ENCODE measurements around the gene CD101. TPM values are rescaled to one million over a fixed set of nuclear protein-coding genes. Genes with fewer than 3 reads are reported as not detected.

CD101 gene
- total RNA-seq, 1 donor from 2014 or later, result 0.38 TPM

DNA sequence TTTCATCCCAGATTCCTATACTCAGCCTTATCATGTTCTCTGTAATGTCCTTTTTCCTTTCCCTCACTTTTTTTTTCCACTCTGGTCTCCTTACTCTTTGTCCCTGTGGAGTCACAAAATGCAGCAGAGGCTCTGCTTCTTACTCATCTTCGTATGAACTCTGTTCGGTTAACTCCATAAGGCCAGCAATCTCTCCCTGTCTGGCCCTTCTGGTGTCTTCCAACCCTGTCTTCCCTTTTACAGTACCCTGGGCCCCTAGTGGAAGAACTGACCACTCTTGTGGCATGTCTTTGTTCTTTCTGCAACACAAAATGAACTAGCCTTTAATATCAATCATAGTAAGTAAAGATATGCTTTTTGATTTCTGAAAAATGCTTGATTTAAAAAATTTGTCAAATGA is 7.1 kb downstream of the CD101 start:
- intact Hi-C loops (cut with DNase I), result no loop called here
- ATAC-seq (peak; percentile 39), DNase-seq (ENCODE audit: missing footprints) (no peak)

DNA sequence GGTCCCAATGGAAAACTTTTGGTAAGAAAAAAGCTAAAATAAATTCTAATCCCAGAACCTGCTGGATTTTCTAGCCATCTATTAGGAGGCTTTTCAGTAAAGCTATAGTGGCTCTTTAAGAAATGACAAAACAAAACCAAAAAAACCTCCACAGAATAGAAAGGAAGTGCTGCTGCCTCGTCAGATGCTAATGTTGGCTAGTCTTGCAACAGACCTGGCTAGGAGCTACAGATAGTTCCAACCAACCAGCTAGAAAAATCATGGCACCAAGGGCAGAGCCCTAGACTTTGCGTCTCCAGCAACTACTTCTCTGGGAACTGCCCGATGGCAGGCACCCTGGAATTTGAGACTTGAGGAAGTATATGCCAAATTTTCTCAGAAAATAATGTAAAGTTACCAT is 7.6 kb downstream of the CD101 start:
- intact Hi-C loops (cut with DNase I), result no loop called here
- no peak for DNase-seq (ENCODE audit: missing footprints)
- ATAC-seq, result no peak

DNA sequence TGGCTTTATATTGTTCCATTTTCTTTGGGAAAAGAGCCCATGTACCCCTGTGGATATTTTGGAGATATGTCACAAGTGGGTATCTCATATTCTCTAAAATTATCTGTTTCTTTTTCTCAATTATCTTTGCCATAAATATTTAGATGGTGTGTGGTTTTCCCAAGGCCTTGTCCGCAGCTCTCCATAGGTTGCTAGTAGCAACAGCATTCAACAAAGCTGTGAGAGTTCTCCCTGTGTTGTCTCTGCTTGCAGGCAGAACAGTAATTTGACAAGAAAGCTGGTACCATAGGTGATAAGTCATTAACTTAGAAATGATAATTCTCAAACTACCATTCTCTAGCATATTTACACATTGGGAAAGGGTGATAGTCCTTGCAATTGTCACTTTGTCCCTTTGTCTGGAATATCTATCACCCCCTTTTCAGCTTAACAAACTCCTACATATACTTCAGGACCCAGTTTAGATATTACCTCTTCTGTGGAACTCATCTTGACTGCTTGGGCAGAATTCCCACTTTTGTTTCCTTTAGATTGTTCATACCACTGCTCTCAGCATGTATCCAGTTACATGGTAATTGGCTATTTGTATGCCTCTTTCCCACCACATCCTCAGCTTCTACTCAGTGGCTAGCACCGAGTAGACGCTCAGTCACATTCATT is 8.9 kb downstream of the CD101 start:
- DNase-seq (ENCODE audit: missing footprints) (no peak), ATAC-seq (no peak)
- intact Hi-C loops (cut with DNase I), result no loop called here

DNA sequence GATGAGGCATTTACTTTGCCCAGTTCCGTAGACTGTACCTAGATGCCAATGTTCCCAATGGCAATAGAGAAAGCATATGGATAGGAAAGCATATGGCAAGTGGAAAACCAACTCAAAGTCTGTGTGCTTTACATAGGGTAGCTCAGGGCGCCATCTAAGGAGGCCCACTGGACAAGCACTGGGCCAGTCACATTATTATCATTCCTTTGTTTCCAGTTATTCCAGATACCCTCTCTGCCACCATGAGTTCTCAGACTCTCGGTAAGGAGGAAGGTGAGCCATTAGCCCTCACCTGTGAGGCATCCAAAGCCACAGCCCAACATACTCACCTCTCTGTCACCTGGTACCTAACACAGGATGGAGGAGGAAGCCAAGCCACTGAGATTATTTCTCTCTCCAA is 9.8 kb downstream of the CD101 start:
- intact Hi-C loops (cut with DNase I), result no loop called here
- ATAC-seq, result no peak
- DNase-seq (ENCODE audit: missing footprints), result no peak

DNA sequence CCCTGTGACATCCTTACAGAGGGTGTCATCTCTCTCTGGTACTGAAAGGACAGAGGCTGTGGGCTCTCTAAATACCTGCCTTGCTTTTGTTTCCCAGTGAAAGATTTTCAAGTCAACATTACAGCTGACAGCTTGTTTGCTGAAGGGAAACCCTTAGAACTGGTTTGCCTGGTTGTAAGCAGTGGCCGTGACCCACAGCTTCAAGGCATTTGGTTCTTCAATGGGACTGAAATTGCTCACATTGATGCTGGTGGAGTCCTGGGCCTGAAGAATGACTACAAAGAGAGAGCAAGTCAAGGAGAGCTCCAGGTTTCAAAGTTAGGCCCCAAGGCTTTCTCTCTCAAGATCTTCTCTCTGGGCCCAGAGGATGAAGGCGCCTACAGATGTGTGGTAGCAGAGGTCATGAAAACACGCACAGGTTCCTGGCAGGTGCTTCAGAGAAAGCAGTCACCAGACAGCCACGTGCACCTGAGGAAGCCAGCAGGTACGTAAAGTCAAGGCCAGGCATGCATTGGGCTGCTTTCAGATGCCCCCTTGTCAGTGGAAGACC is 11.8 kb downstream of the CD101 start:
- no peak for DNase-seq (ENCODE audit: missing footprints)
- intact Hi-C loops (cut with DNase I), result no loop called here
- ATAC-seq, result no peak

DNA sequence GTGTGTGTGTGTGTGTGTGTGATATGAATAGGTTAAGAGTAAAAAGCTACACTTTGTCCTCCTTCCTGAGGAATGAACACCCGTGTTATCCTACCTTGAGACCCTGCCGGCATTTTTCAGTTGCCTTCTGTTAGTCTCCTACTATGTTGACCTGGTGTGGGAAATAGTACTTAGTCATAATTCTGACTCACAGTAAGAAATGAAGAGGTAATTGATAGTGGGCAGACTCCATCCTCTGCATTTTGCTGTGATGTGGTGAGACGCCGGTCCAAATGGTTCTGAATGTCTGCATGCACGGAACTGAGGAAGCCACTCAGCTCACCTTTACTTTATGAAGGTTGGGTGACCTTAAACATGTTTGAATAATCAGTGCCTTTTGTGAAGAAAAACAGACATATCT is 12.6 kb downstream of the CD101 start:
- ATAC-seq (no peak), DNase-seq (ENCODE audit: missing footprints) (no peak)
- intact Hi-C loops (cut with DNase I), result no loop called here

DNA sequence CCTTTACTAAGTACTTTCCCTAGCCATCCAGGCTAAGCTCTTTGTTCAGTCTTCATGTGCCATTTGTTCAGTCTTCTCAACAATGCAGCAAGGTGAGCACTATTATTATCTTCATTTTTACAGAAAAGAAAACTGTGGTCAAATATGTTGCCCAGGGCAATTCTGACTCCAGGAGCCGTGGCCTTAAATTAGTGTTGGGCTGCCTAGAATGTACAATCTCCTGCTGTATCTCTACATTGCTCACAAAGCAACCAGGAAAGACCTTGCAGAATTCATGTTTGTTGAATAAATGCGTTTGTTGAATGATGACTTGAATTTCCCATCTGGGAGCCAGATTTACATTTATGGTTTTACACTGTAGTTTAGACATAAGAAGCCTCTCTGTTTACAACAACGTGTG is 14.2 kb downstream of the CD101 start:
- ATAC-seq (no peak), DNase-seq (ENCODE audit: missing footprints) (no peak)
- intact Hi-C loops (cut with DNase I), result no loop called here

DNA sequence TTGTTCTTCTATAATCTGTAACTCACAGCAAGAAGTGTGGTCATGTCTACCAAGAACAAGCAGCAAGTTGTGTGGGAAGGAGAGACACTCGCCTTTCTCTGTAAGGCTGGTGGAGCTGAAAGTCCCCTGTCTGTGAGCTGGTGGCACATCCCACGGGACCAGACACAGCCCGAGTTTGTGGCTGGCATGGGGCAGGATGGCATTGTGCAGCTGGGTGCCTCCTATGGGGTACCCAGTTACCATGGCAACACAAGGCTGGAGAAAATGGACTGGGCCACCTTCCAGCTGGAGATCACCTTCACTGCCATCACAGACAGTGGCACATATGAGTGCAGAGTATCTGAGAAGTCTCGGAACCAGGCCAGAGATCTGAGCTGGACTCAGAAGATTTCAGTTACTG is 15.5 kb downstream of the CD101 start:
- intact Hi-C loops (cut with DNase I), result no loop called here
- ATAC-seq (peak; percentile 13), DNase-seq (ENCODE audit: missing footprints) (no peak)

DNA sequence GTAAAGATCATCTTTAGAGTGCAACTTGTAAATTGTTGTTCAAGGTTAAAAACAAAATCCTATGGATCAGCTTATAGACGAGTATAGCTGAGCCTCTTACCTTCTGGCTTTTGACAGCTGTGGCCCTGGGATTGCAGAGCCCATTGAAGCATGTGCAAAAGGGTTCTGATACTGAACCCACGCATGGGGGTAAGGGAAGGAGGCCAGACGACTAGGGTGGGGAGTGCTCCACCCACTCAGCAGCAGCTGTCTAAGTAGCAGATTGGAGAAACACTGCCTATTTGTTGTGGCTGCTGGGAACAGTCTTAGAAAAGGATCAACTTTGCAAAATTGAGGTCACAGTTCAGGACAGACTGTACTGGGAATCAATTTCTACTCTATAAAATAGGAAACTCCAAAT is 16.1 kb downstream of the CD101 start:
- intact Hi-C loops (cut with DNase I), result no loop called here
- ATAC-seq (peak; percentile 87), DNase-seq (ENCODE audit: missing footprints) (peak; percentile 65)

DNA sequence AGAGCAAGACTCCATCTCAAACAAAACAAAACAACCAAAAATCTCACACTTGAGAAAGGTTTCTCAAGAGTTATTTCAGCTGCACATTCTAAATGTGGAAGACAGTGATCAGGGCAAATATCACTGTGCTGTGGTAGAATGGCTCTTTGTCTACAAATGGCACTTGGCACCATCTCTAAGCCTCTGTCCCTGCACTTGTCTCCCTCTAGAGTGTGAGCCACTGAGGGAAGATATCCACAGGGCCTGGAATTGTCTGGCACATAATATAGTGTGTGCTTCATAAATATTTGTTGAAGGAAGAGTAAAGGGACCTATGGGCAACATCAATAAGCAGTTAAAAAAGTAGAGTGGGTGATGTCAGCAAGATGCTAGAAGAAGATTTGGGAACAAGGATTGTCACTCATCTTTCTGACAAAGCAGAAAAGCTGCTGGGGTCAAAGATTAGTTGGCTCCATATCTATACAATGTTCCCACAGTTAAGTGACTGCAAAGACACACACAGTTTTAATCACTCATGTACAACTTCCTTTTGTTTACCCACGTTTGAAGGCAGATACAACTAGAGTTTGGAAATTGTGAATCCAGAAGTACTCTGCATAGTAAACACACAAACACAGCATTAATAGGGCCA is 19.1 kb downstream of the CD101 start:
- DNase-seq (ENCODE audit: missing footprints) (no peak), ATAC-seq (no peak)
- intact Hi-C loops (cut with DNase I), result no loop called here

DNA sequence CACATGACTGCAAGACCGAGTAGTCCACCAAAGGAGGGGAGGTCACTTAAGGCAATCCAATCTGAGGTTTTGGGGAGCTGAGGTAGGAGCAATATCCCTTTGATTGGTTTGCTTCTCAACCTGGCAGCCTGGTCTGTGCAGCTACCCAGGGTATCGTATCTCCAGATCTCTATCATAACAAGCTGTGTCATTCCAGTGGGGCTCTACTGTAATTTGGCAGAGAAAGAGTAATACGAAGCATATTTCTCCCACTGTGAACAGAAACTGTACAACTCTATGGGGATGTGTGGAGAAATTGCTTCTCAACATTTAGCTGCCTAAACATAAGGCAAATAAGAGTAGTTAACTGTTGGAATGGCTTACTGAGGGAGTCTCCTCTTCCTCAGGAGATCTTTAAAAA is 20.6 kb downstream of the CD101 start:
- ATAC-seq, result no peak
- no peak for DNase-seq (ENCODE audit: missing footprints)
- intact Hi-C loops (cut with DNase I), result no loop called here

DNA sequence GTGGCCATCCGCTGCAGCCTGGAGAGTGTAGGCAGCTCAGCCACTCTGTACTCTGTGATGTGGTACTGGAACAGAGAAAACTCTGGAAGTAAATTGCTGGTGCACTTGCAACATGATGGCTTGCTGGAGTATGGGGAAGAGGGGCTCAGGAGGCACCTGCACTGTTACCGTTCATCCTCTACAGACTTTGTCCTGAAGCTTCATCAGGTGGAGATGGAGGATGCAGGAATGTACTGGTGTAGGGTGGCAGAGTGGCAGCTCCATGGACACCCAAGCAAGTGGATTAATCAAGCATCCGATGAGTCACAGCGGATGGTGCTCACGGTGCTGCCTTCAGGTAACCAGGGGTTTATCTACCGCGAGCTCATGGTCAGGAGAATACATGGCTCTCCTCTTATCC is 24.0 kb downstream of the CD101 start:
- intact Hi-C loops (cut with DNase I), result no loop called here
- ATAC-seq, result no peak

DNA sequence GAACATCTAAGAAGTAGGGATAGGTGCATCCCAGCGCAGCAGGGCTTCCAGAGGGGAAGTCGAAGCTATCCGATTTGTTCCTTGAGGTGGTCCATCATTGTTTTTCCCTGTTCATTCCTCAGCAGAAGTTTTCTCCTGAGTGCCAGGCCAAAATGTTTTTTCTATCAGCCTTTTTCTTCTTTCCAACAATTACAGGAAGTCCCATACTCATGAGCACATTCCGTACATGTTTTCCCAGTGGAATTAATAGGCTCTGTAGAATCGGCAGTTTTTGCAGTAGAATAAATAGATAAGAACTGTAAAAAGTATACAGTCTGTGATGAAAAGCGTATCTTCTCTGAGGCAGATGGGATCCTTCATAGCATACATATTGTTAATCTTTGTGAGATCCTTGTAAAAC is 24.8 kb downstream of the CD101 start:
- ATAC-seq (no peak), DNase-seq (ENCODE audit: missing footprints) (no peak)
- intact Hi-C loops (cut with DNase I), result no loop called here

More for the DNA sequence above, 24.0 kb downstream of the CD101 start:
- DNase-seq (ENCODE audit: missing footprints), result no peak

DNA sequence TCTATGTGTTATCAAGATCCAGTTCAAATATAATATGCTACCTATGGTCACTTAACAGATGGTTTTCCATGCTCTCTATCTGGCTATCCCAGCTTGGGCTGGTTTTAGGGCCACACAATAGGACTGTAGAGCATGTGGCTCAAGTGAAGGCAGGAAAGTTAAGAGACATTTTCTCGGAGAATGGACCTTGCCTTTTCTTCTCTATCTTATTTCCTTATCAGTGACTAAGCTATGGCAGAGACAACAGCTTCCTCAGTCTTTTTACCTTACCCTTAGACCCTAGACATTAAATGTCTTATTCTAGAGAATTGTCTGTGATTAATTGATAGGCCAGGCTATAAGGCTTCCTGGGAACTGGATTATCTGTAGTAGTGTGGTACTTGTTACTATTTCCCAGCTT is 28.1 kb downstream of the CD101 start:
- ATAC-seq, result no peak
- intact Hi-C loops (cut with DNase I), result no loop called here
- DNase-seq (ENCODE audit: missing footprints), result no peak

DNA sequence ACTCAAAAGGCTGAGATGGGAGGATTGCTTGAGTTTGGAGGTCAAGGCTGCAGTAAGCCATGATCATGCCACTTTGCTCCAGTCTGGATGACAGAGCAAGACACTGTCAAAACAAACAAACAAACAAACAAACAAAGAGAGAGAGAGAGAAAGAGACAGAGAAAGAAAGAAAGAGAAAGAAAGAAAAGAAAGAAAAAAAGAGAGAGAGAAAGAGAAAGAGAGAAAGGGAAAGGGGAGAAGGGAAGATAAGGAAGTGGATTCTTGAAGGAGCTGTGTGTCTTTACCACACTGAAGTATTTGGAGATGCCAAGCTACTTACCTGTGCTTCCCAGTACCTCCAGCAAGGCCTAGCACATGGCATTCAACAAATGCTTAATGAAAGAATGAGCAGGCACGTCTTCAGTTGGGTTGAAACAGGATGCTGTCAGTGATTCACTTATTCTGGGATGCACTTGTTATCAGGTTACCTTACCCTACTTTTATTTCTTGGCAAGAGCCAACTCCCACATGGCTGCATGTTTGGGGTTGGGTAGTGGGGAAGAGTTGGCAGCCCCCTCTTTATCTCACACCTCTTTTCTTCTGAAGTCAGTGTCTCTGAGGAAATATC is 28.8 kb downstream of the CD101 start:
- ATAC-seq, result no peak
- no peak for DNase-seq (ENCODE audit: missing footprints)
- intact Hi-C loops (cut with DNase I), result no loop called here

DNA sequence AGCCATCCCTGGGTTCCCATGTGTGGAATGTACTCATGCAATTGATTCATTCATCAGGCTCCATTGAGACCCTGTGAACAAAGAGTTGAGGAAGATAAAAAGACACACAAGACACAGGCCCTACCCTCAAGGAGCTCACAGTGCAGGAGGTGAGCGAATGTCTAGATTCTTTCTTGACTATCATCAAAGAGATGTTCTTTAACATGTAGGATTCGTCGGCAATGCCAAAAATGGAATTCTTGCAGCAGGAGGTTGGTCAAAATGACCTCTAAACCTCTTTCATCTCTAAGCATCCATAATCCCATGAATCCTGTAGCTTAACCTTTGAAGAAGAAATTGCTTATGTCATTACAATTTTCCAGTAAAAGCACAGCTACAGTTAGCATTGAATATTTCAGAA is 30.7 kb downstream of the CD101 start:
- intact Hi-C loops (cut with DNase I), result no loop called here
- DNase-seq (ENCODE audit: missing footprints) (no peak), ATAC-seq (no peak)

DNA sequence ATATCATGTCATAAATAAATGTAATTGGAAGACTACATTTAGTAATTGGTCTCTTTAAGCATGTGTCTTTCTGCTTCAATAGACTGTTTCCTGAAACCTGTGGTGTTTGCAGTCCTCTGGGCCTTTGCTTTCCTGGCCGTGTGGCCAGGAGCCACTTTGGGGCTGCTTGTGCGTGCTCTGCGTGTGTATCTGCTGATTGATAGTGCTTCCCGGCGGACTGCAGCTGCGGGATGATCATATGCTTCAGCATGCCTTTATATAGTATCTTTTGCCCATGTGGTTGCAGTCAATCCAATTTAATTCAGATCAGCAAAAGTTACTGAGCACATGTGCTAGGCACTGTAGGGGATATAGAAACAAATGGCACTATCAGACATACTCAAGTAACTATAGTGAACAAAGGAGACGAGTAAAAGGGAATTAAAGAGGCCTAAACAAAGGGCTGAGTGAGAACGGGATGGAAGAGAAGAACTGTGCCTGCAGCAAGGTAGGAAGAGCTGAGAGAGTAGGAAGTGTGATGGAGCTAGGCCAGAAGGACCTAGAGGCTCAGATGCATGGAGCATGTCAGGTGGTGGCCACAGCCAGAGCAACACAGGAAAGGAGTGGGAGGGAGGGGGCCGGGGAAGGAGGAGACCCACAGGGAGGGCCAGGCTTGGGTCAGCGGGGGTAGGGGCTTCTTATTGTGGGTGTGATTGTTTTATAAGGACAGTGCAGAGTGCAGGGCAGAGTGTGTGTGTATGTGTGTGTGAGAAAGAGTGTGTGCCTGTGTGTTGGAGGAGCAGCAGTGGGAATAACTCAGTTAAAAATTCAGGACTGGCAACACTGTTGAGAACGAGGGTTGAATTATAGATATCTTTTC is 31.4 kb downstream of the CD101 start:
- intact Hi-C loops (cut with DNase I), result no loop called here
- ATAC-seq, result no peak
- DNase-seq (ENCODE audit: missing footprints), result no peak

DNA sequence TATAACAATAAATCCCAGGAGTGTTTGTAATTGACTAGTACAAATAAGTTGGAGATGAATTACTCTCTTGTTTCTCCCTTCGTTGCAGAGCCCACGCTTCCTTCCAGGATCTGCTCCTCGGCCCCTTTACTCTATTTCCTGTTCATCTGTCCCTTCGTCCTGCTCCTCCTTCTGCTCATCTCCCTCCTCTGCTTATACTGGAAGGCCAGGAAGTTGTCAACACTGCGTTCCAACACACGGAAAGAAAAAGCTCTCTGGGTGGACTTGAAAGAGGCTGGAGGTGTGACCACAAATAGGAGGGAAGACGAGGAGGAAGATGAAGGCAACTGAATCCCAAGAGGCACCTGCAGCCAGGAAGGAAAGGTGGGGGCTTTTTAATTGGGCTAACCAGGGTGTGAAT is 32.2 kb downstream of the CD101 start:
- intact Hi-C loops (cut with DNase I), result no loop called here
- ATAC-seq (no peak), DNase-seq (ENCODE audit: missing footprints) (no peak)

DNA sequence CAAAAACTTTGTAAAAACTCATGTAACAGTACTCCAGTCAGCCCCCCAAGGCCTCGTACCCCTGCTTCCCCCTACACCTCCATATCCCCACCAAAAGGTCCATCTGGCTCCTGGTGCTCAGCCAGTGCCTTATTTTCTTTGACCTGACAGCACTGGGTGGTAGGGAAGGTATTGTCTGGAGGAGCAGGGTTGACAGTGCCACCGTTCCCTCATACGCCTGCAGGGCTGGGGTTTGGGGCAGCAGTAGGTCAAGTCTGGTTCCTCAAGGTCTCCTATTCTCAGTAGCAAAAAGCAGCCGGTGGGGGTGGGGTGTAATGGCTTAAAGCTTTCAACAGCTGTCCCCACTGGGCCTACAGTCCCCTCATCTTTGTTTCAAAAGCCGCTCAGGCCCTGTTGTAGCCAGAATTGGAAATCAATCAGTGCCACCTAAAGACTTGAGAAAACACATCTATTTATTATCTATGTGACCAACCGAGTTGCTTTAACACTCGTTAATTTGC is 33.3 kb downstream of the CD101 start:
- intact Hi-C loops (cut with DNase I), result no loop called here

More for the DNA sequence above, 33.3 kb downstream of the CD101 start:
- DNase-seq (ENCODE audit: missing footprints), result no peak
- no peak for ATAC-seq

Data from Right ventricle myocardium inferior (tissue), 1 donor.